H54 (cell line): ENCODE results near the gene C5orf24.
A peak's percentile ranks its signal among the peaks of the same experiment; 100 is the strongest.
"Not testable (repeated sequence)": the region's sequence is repeated elsewhere in the genome, so short reads cannot be mapped to it uniquely, and the experiment has no call there.

Experiments
- DNase-seq: peaks from one replicate; pipeline ENCODE4 v3.0.0; 2011; ENCODE audit warnings: low spot score, mixed read lengths; ENCODE audit not compliant: insufficient read length
- FAIRE-seq: peaks from 3 replicates; lab custom pipeline; 2011; peaks lifted over from hg19 to GRCh38; lab: Jason Lieb, UNC
- POLR2A ChIP-seq: IDR thresholded peaks from 2 replicates; pipeline ENCODE4 v1.6.1; 2011; ENCODE audit warnings: low read depth, mild to moderate bottlenecking, low read length

C5orf24 gene

GRCh38 chr5:134840811-134841210, 5.0 kb upstream of the C5orf24 start:
- no peak for DNase-seq
- no peak for FAIRE-seq
- no peak for TF ChIP-seq POLR2A

GRCh38 chr5:134844252-134844651, 1.5 kb upstream of the C5orf24 start:
- FAIRE-seq (no peak), DNase-seq (no peak)
- no peak for TF ChIP-seq POLR2A

- FAIRE-seq (no peak), DNase-seq (no peak)
- no peak for TF ChIP-seq POLR2A
Measured at GRCh38 chr5:134845335-134845851, 375 bp upstream of the C5orf24 start.

- TF ChIP-seq POLR2A, result no peak
- FAIRE-seq (no peak), DNase-seq (no peak)
Measured at GRCh38 chr5:134846641-134846960, 833 bp downstream of the C5orf24 start.

GRCh38 chr5:134849434-134849933, 3.7 kb downstream of the C5orf24 start:
- not testable (repeated sequence) for DNase-seq, FAIRE-seq

- FAIRE-seq (peak; percentile 66), DNase-seq (no peak)
- TF ChIP-seq POLR2A, result no peak
Measured at GRCh38 chr5:134851307-134851923, 5.6 kb downstream of the C5orf24 start.

GRCh38 chr5:134856465-134856864, 10.7 kb downstream of the C5orf24 start:
- not testable (repeated sequence) for DNase-seq, FAIRE-seq

- no peak for TF ChIP-seq POLR2A
- FAIRE-seq (no peak), DNase-seq (no peak)
Measured at GRCh38 chr5:134857401-134857800, 11.6 kb downstream of the C5orf24 start.

GRCh38 chr5:134864707-134865106, 18.9 kb downstream of the C5orf24 start:
- FAIRE-seq (no peak), DNase-seq (no peak)
- TF ChIP-seq POLR2A, result no peak

GRCh38 chr5:134873494-134873893, 27.7 kb downstream of the C5orf24 start:
- FAIRE-seq (no peak), DNase-seq (no peak)
- TF ChIP-seq POLR2A, result no peak

- peak; percentile 92 for TF ChIP-seq POLR2A
- FAIRE-seq, result no peak
Measured at GRCh38 chr5:134873987-134874830, 28.4 kb downstream of the C5orf24 start, which contains the start of gene TXNDC15. TXNDC15 (plus strand) TSS chr5:134874371; CDS start chr5:134874428, 57 bp downstream.

GRCh38 chr5:134874831-134875655, 29.3 kb downstream of the C5orf24 start:
- TF ChIP-seq POLR2A, result no peak; the same call in 1 of the 2 replicates
- DNase-seq (peak; percentile 86), FAIRE-seq (peak; percentile 48)

More at GRCh38 chr5:134873987-134874830, 28.4 kb downstream of the C5orf24 start, which contains the start of gene TXNDC15:
- DNase-seq, result peak; percentile 86

GRCh38 chr5:134877159-134877558, 31.4 kb downstream of the C5orf24 start:
- TF ChIP-seq POLR2A, result no peak
- DNase-seq (no peak), FAIRE-seq (no peak)

GRCh38 chr5:134878403-134878802, 32.6 kb downstream of the C5orf24 start:
- DNase-seq (no peak), FAIRE-seq (no peak)
- no peak for TF ChIP-seq POLR2A
